Hematopoietic multipotent progenitor cell (in vitro differentiated cells): ENCODE measurements around the gene FNBP1L. TPM values are rescaled to one million over a fixed set of nuclear protein-coding genes. Genes with fewer than 3 reads are reported as not detected.
A peak's percentile ranks its signal among the peaks of the same experiment; 100 is the strongest.
"Not testable (repeated sequence)": the region's sequence is repeated elsewhere in the genome, so short reads cannot be mapped to it uniquely, and the experiment has no call there.

Experiments
- DNase-seq, 3 donors: peaks; one replicate each; pipeline ENCODE4 v3.0.0-alpha.2; 2011 to 2015; ENCODE audit warnings: low read depth in 2 of 3, low spot score in 2 of 3
- total RNA-seq: library from RNA; depleted of rRNA; stranded (reverse); fragments of >200 nt; gene quantifications from one replicate; pipeline ENCODE4 v1.2.3, GENCODE V29; 2012

The FNBP1L gene
- total RNA-seq, 1 donor: 6.5 TPM

- DNase-seq: no peak
These were observed 137.4 kb downstream of the FNBP1L start for GRCh38 chr1:93585059-93585966.

DNA sequence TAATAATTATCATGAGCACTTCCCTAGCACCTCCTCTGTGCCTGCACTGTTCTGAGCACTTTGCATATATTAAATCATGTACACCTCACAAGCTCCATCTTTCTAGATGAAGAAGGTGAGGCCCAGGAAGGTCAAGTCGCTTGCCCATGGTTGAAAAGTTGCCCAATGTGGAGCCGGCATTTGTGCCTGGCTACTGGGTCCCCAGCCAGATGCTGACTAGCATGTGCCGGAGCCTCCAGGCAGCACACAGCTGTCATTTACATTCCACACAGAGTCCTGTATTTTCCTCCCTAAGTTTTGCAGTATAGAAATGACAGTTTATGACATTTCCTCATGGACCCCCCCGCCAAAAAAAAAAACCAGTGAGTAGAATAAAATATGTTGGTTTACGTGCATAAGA lies 139.4 kb downstream of the FNBP1L start:
- DNase-seq: no peak

GRCh38 chr1:93588206-93588605 lies 140.3 kb downstream of the FNBP1L start:
- DNase-seq: peak in 2 of 3 donors; percentile 39 to 44

GRCh38 chr1:93588955-93589354 lies 141.0 kb downstream of the FNBP1L start:
- no peak for DNase-seq

DNA sequence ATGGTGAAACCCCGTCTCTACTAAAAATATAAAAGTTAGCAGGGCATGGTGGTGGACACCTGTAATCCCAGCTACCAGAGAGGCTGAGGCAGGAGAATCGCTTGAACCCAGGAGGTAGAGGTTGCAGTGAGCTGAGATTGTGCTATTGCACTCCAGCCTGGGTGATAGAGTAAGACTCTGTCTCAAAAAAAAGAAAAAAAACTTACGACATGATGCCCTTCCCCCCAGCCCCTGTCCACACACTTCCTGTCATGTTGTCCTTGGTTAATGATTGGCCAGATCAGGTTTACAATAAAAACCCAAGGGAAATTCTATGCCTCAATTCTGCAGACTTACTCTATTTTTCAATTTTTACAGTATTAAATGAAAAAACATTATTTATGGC lies 143.4 kb downstream of the FNBP1L start:
- not testable (repeated sequence) for DNase-seq

GRCh38 chr1:93591676-93592550 lies 144.0 kb downstream of the FNBP1L start:
- peak in 2 of 3 donors; percentile 65 to 87 for DNase-seq

DNA sequence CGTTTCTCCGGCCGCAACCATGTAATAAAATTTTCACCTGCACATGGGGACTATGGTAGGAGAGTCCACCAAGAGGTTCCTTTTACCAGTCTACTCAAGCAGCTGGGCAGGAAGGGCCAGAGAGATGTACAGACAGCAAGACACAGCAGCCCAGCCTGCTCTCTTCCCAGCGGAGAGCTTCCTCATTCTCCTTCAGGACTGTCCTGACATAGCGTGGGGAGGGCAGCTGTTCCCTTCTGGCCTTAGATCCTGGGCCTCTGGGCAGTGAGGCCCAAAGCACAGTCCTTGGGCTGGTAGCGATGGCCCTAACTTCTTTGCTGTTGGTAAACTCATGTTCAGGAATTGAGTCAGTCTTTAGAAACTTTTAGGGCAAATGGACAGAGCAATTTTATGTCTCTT lies 144.6 kb downstream of the FNBP1L start:
- DNase-seq: no peak

GRCh38 chr1:93593854-93594602 lies 146.1 kb downstream of the FNBP1L start:
- no peak for DNase-seq

DNA sequence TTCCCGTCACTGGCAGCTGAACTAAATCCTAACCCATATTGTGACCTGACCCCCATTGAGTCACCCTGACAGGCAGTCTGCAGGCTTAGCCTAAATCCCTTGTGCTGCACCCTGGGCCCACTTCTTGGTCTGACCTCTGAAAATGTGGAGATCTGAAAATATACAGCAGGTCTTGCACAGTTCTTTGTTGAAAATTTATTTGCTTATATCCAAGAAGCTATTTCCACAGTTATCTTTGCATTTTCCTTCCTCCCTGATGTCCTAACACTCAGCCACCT lies 146.6 kb downstream of the FNBP1L start:
- no peak for DNase-seq

- no peak for DNase-seq
These were observed 147.3 kb downstream of the FNBP1L start for GRCh38 chr1:93595266-93595665.

DNA sequence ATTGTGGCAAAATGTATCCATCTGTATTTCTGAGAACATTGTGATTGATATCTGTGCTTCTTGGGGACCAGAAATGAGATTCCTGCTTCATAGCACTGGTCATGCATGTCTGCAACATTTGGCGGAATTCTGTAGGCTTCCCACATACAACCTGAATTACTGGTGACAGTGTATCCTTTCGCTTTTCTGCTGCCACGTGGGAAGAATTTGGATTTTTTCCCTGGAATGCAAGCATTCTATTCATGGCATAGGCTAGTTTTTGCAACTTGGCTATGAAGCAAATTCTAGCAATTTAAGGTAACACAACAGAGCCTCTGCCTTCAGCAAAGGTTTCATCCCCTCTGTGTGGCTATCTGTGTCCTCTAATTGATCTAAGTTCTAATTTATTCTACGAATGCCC lies 147.8 kb downstream of the FNBP1L start:
- no peak for DNase-seq

- no peak for DNase-seq
These were observed 148.6 kb downstream of the FNBP1L start for GRCh38 chr1:93596329-93597089.

- DNase-seq: no peak
These were observed 149.8 kb downstream of the FNBP1L start for GRCh38 chr1:93597709-93598108.

DNA sequence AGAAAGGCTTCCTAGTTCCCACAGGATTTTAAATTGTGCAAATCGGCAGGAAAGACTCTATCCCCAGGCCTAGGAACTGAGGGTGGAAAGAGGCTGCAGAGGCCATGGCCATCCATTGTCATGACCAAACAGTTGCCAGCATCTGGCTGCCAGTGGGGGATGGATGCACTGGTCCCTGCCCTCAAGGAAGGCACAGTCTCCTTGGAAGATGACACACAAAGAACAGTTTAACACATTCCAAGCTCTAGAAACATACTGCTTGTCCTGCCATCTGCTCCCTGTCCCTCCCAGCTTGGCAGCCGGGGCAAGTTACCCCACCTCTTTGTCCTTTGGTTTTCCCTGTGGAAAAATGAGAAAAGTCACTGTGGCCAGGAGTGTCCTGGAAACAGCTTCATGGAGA lies 150.5 kb downstream of the FNBP1L start:
- DNase-seq: no peak

GRCh38 chr1:93598861-93599439 lies 151.0 kb downstream of the FNBP1L start:
- no peak for DNase-seq

DNA sequence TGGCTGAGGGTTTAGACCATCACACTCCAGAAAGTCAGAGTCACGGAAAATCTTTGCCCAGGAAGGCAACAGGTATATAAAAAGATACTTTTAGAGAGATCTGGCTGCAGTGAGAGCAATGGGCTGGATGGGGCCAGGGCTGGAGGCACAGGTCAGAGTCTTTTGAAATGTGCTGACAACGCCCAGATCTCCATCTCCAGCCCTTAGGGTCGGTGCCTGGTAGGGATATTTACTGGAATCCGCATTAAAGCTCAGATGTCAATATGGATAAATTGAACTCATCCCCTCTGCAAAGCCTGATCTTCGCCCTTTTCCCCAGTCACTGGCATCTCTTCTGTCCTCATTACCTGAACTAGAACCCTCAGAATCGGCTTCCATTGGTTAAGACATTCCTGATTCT lies 151.6 kb downstream of the FNBP1L start:
- no peak for DNase-seq

GRCh38 chr1:93600663-93601062 lies 152.7 kb downstream of the FNBP1L start:
- DNase-seq: no peak

GRCh38 chr1:93601686-93602085 lies 153.8 kb downstream of the FNBP1L start:
- DNase-seq: no peak

DNA sequence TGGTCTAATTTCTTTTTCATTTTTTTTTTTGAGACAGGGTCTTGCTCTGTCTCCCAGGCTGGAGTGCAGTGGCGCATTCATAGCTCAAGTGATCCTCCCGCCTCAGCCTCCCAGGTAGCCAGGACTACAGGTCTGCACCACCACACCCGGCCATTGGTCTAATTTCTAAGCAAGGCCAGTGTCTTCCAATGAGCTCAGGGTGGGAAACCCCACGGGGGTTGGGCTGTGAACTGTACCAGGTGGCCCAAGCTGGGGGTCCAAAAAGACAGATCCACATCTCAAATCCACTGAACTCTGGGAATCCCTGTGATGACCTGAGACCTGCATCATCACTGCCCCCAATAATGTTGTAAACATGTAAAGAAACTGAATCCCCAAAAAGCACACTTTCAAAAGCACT lies 154.2 kb downstream of the FNBP1L start:
- no peak for DNase-seq

DNA sequence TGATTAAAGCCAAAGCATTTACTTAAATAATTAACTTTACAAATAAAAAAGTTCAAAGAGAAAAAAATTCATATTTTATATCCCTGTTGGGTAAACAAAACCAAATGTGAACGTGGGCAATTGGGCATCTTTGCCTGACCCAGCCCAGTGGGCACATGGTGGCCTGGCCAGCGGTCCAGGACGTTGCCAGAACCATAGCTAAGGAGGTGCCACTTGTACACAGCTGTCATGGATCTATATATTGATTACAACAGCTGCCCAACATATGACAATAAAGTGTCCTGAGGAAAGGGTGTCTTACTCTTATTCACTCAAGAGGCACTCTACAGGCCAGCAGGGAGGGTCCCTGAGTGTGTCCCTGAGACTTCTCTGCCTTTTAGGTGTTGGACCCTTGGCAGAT lies 155.2 kb downstream of the FNBP1L start:
- no peak for DNase-seq
